HUES64 (cell line): ENCODE measurements around the gene AMIGO3.

Source experiments
- H3K27ac ChIP-seq: 2 replicates; pipeline ENCODE4 v1.7.0; 2013; ENCODE audit warnings: low read depth, low read length, inconsistent platforms
- H3K27me3 ChIP-seq: 2 replicates; pipeline ENCODE4 v1.6.1; 2013; ENCODE audit warnings: mild to moderate bottlenecking, low read length; ENCODE audit not compliant: insufficient read depth
- H3K36me3 ChIP-seq: 2 replicates; pipeline ENCODE4 v1.6.1; 2013; ENCODE audit warnings: mild to moderate bottlenecking, low read length; ENCODE audit not compliant: insufficient read depth
- H3K4me1 ChIP-seq: 2 replicates; pipeline ENCODE4 v1.6.1; 2013; ENCODE audit warnings: mild to moderate bottlenecking, low read length, moderate library complexity; ENCODE audit not compliant: insufficient read depth
- H3K4me3 ChIP-seq: 2 replicates; pipeline ENCODE4 v1.5.1; 2013; ENCODE audit warnings: mild to moderate bottlenecking, low read length, moderate library complexity
- H3K9ac ChIP-seq: 2 replicates; pipeline ENCODE4 v1.6.1; 2013; ENCODE audit warnings: mild to moderate bottlenecking, low read depth, low read length
- H3K9me3 ChIP-seq: 2 replicates; pipeline ENCODE4 v1.6.1; 2013; ENCODE audit warnings: low read depth, low read length; ENCODE audit not compliant: insufficient read depth
- WGBS: fragments of 150-250, 120-280 bp; methylation state at CpG from one replicate; pipeline ENCODE4 v1.1.7; 2013; ENCODE audit warnings: missing lambda C conversion rate; 5-methylcytosine and 5-hydroxymethylcytosine counted together

Gene AMIGO3

DNA sequence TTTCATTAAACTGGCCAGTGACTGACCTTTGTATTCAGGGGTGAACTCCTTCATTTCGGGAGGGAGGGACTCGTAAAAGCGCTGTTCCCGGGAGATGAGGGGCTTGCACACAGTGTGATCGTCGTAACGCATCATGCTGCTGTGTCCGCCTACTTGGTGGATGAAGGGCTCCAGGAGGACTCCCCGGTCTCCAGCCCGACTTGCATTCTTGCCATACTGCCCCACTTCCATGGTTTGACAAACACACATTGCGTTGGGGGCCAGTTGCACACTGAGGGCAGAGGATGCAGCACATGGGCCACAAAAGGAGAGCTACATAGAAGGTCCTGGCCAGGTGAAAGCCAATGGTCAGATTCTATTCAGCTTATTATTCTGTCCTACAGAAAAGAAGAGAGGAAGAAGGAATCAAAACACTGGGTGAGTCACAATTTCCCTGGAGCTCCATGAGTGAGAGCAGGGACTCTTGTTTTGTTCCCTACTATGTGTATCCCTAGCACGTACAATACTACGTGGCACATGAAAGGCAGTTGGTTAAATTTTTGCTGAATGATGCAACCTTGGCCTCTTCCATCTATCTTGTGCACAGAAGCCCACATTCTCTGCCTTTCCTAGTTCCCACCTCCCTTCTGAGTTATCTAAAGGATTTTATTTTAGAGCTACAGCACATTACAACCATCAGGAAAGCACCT, 28.5 kb upstream of the AMIGO3 start:
- 94% methylated on average over 13 of the region's 13 CpGs for WGBS
- Histone ChIP-seq H3K27ac (no peak overlapping the region), H3K4me3 (no peak overlapping the region), H3K4me1 (no peaks in the 10 kb centered on the region; the same call in 1 of the 2 replicates), H3K36me3 (peaks cover 35% of the 10 kb centered on the region), H3K9ac (no peak overlapping the region), H3K9me3 (no peaks in the 10 kb centered on the region), H3K27me3 (no peaks in the 10 kb centered on the region)

GRCh38 chr3:49745986-49746385, 26.5 kb upstream of the AMIGO3 start:
- Histone ChIP-seq H3K4me3 (no peak overlapping the region), H3K27ac (no peak overlapping the region), H3K9me3 (no peaks in the 10 kb centered on the region), H3K4me1 (no peaks in the 10 kb centered on the region; the same call in 1 of the 2 replicates), H3K9ac (no peak overlapping the region), H3K27me3 (no peaks in the 10 kb centered on the region), H3K36me3 (peaks cover 35% of the 10 kb centered on the region)
- WGBS: 88% methylated on average over 2 of the region's 2 CpGs

DNA sequence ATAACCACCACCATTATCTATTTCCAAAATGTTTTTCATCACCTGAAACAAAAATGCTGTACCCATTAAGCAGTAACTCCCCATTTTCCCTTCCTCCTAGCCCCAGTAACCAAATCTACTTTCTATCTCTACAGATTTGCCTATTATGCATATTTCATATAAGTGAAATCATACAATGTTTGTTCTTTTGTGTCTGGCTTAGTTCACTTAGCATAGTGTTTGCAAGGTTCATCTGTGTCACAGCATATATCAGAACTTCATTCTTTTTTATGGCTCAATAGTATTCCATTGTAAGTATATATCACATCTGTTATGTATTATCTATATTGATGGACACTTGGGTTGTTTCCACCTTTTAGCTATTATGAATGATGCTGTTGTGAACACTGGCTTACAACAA, 20.9 kb upstream of the AMIGO3 start:
- no peak overlapping the region for H3K9ac ChIP-seq
- peaks cover 40% of the 10 kb centered on the region for H3K36me3 ChIP-seq
- H3K9me3 ChIP-seq: no peaks in the 10 kb centered on the region
- H3K27ac ChIP-seq: no peak overlapping the region
- no peaks in the 10 kb centered on the region for H3K27me3 ChIP-seq
- no peak overlapping the region for H3K4me3 ChIP-seq
- no peaks in the 10 kb centered on the region for H3K4me1 ChIP-seq

- Histone ChIP-seq H3K9me3 (no peaks in the 10 kb centered on the region), H3K9ac (no peak overlapping the region), H3K4me1 (no peaks in the 10 kb centered on the region), H3K4me3 (no peak overlapping the region), H3K27ac (no peak overlapping the region), H3K36me3 (peaks cover 54% of the 10 kb centered on the region), H3K27me3 (no peaks in the 10 kb centered on the region)
- WGBS: 94% methylated on average over 11 of the region's 11 CpGs
These were observed 18.7 kb upstream of the AMIGO3 start for GRCh38 chr3:49738067-49738713.

DNA sequence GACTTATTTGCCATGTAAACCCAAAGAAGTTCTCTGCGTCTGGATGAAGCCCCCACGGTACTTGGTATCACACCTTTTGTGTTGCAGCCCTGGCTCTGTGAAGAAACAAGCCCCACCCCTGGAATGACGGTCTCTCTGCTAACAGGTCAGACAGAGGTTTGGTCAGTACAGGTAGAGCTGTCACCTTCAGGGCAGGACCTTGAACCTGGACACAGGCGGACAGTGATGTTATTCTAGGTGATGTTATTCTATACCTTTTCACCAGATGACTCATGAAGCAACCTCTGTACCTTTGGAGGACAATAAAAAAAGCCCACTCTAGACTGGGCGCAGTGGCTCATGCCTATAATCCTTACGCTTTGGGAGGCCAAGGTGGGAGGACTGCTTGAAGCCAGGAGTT, 15.3 kb upstream of the AMIGO3 start:
- no peak overlapping the region for H3K27ac ChIP-seq
- WGBS: 95% methylated on average over 5 of the region's 6 CpGs

GRCh38 chr3:49733551-49733950, 14.1 kb upstream of the AMIGO3 start:
- Histone ChIP-seq H3K27ac (no peak overlapping the region), H3K27me3 (no peaks in the 10 kb centered on the region), H3K9ac (no peak overlapping the region), H3K36me3 (peaks cover 77% of the 10 kb centered on the region), H3K9me3 (no peaks in the 10 kb centered on the region), H3K4me1 (no peaks in the 10 kb centered on the region), H3K4me3 (no peak overlapping the region)
- 100% methylated on average over 1 of the region's 1 CpG for WGBS

More for the DNA sequence above, 15.3 kb upstream of the AMIGO3 start:
- Histone ChIP-seq H3K36me3 (peaks cover 83% of the 10 kb centered on the region), H3K4me3 (no peak overlapping the region), H3K27me3 (no peaks in the 10 kb centered on the region), H3K4me1 (no peaks in the 10 kb centered on the region), H3K9me3 (no peaks in the 10 kb centered on the region), H3K9ac (no peak overlapping the region)

DNA sequence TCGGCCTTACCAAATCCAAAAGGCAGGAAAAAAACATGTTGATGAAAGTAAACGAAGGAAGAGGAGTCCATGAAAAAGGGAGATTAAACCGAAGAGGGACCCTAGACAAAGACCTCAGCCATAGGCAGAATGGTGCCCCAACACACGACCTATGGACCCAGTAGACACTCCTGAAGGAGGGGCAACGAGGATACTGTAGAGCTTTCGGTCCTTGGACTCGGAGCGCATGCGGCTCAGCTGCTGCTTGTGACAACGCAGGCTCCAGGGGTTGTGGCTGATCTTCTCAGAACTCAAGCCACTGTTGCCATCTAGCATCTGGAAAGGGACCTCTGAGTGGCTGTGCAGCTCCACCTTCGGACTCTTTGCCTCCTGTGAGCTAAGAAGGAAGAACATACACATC, 13.1 kb upstream of the AMIGO3 start:
- Histone ChIP-seq H3K9ac (no peak overlapping the region), H3K36me3 (peaks cover 77% of the 10 kb centered on the region), H3K27me3 (no peaks in the 10 kb centered on the region), H3K27ac (no peak overlapping the region), H3K4me1 (no peaks in the 10 kb centered on the region), H3K9me3 (no peaks in the 10 kb centered on the region), H3K4me3 (no peak overlapping the region)
- 91% methylated on average over 11 of the region's 11 CpGs for WGBS

GRCh38 chr3:49729966-49730609, 10.6 kb upstream of the AMIGO3 start:
- WGBS: 97% methylated on average over 4 of the region's 4 CpGs
- H3K9ac ChIP-seq: no peak overlapping the region
- no peaks in the 10 kb centered on the region for H3K9me3 ChIP-seq
- no peaks in the 10 kb centered on the region for H3K27me3 ChIP-seq
- no peak overlapping the region for H3K4me3 ChIP-seq
- no peak overlapping the region for H3K27ac ChIP-seq
- H3K36me3 ChIP-seq: peaks cover 73% of the 10 kb centered on the region
- H3K4me1 ChIP-seq: no peaks in the 10 kb centered on the region

DNA sequence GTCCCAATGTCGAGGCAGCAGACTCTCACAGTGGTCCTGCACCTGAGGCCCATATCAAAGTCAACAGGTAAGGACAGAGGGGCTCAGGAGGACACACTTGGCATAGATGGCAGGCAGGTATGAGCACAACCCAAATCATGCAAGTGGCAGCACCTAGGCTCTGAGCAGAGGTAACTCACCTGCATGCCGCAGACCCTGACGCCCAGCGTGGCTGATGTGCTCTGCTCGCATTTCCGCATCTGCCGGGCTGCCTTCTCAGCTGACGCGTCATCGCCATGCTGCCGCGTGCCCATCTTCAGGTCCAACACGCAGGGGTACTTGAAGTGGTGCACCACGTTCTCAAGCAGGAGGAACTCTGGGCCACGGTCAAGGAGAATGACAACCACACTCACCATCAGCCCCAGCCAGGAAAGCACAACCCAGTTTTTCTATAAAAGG, 8.5 kb upstream of the AMIGO3 start:
- peaks cover 54% of the 10 kb centered on the region for H3K36me3 ChIP-seq
- no peak overlapping the region for H3K27ac ChIP-seq
- no peak overlapping the region for H3K9ac ChIP-seq
- no peaks in the 10 kb centered on the region for H3K9me3 ChIP-seq
- H3K4me1 ChIP-seq: no peaks in the 10 kb centered on the region
- WGBS: 96% methylated on average over 15 of the region's 15 CpGs
- H3K4me3 ChIP-seq: no peak overlapping the region
- no peaks in the 10 kb centered on the region for H3K27me3 ChIP-seq

DNA sequence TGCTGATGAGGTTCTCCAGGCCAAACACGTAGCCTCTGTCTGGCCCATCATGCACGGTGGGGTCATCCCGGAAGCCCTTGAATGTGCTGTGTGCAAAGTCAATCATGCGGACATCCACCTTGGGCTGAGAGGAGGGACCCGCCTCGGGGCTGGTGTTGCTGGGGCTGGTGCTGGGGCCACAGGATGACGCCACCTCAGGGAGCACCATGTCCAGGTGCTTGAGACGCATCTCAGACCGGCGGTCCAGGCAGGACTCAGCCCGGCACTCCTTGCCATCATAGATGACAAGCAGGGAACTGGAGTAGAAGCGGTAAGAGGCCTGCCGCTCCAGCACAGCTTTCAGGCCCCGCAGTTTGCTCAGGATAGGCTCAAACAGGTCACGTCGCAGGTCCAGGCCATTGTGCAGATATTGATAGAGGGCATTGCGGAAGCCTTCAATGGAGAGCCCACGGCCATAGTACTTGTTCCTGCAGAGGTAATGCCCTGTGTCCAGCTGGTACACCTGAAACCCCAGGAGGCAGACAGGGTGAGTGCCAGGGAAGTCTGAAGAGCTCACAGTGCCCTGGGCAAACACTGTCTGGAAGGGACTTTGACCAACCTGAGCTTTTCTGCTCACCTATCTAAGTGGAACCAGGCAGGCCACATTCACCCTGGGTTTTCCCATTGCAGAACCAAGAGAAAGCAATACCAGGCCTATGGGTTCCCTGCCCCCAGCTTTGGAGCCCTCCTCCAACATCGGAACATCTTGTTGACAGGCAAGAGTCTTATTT, 7.9 kb upstream of the AMIGO3 start:
- Histone ChIP-seq H3K27ac (no peak overlapping the region), H3K27me3 (no peaks in the 10 kb centered on the region), H3K9ac (no peak overlapping the region), H3K4me3 (no peak overlapping the region), H3K4me1 (no peaks in the 10 kb centered on the region; the same call in 1 of the 2 replicates), H3K9me3 (no peaks in the 10 kb centered on the region), H3K36me3 (peaks cover 52% of the 10 kb centered on the region)
- WGBS: 94% methylated on average over 19 of the region's 19 CpGs
